ENCODE data around the gene NFE2L3.

Gene NFE2L3

GRCh38 chr7:26185131-26185843 lies 33.3 kb downstream of the NFE2L3 start:
- no peak overlapping the region for H3K27ac ChIP-seq
- H3K36me3 ChIP-seq = peaks cover 20 to 33% (median 31%) of the 10 kb centered on the region in 3 donors
- no peak for TF ChIP-seq CTCF (IDR thresholded peaks at IDR 0.05)
- no peak for DNase-seq
- no peaks in the 10 kb centered on the region for H3K27me3 ChIP-seq
- H3K4me1 ChIP-seq = peaks cover 0 to 22% (median 14%) of the 10 kb centered on the region in 4 donors
- H3K4me3 ChIP-seq = no peak overlapping the region
- intact Hi-C loops (cut with DNase I; ENCODE audit: low total_unique reads) = no loop called here
- H3K9me3 ChIP-seq = peaks cover 0 to 2% (median 0%) of the 10 kb centered on the region in 3 donors

GRCh38 chr7:26185844-26186180 lies 33.8 kb downstream of the NFE2L3 start:
- TF ChIP-seq CTCF (IDR thresholded peaks at IDR 0.05) = no peak
- DNase-seq = no peak
- Histone ChIP-seq H3K27ac (no peak overlapping the region), H3K36me3 (peaks cover 25 to 38% (median 36%) of the 10 kb centered on the region in 3 donors), H3K4me3 (no peak overlapping the region), H3K4me1 (peaks cover 0 to 24% (median 14%) of the 10 kb centered on the region in 4 donors), H3K27me3 (no peaks in the 10 kb centered on the region), H3K9me3 (peaks cover 0 to 2% (median 0%) of the 10 kb centered on the region in 3 donors)
- intact Hi-C loops (cut with DNase I; ENCODE audit: low total_unique reads) = no loop called here

GRCh38 chr7:26186364-26187311 lies 34.6 kb downstream of the NFE2L3 start:
- no peak for TF ChIP-seq CTCF (IDR thresholded peaks at IDR 0.05)
- Histone ChIP-seq H3K36me3 (peaks cover 33 to 46% (median 45%) of the 10 kb centered on the region in 3 donors), H3K27me3 (no peaks in the 10 kb centered on the region), H3K4me3 (no peak overlapping the region), H3K4me1 (peaks cover 0 to 33% (median 14%) of the 10 kb centered on the region in 4 donors), H3K9me3 (peaks cover 0 to 2% (median 0%) of the 10 kb centered on the region in 3 donors), H3K27ac (no peak overlapping the region)
- intact Hi-C loops (cut with DNase I; ENCODE audit: low total_unique reads) = no loop called here
- no peak for DNase-seq

GRCh38 chr7:26187380-26188205 lies 35.6 kb downstream of the NFE2L3 start:
- no peak for TF ChIP-seq CTCF (IDR thresholded peaks at IDR 0.05)
- no peaks in the 10 kb centered on the region for H3K27me3 ChIP-seq
- no peak for DNase-seq
- H3K4me1 ChIP-seq = peaks cover 0 to 35% (median 10%) of the 10 kb centered on the region in 4 donors
- no peak overlapping the region for H3K27ac ChIP-seq
- intact Hi-C loops (cut with DNase I; ENCODE audit: low total_unique reads) = no loop called here
- H3K36me3 ChIP-seq = peaks cover 43 to 55% (median 54%) of the 10 kb centered on the region in 3 donors
- H3K4me3 ChIP-seq = no peak overlapping the region
- peaks cover 0 to 2% (median 0%) of the 10 kb centered on the region in 3 donors for H3K9me3 ChIP-seq

Measured in tibial artery (tissue), 4 donors.